GM18870 (cell line): ENCODE data around the gene PCNX3.
"Not testable (repeated sequence)": the region's sequence is repeated elsewhere in the genome, so short reads cannot be mapped to it uniquely, and the experiment has no call there.

Source experiments
- ATAC-seq: cut with Tn5 transposase; IDR thresholded peaks from one replicate; pipeline ENCODE4 v1.9.1; 2021; ENCODE audit warnings: moderate library complexity; ENCODE audit not compliant: unreplicated experiment

The PCNX3 gene

DNA sequence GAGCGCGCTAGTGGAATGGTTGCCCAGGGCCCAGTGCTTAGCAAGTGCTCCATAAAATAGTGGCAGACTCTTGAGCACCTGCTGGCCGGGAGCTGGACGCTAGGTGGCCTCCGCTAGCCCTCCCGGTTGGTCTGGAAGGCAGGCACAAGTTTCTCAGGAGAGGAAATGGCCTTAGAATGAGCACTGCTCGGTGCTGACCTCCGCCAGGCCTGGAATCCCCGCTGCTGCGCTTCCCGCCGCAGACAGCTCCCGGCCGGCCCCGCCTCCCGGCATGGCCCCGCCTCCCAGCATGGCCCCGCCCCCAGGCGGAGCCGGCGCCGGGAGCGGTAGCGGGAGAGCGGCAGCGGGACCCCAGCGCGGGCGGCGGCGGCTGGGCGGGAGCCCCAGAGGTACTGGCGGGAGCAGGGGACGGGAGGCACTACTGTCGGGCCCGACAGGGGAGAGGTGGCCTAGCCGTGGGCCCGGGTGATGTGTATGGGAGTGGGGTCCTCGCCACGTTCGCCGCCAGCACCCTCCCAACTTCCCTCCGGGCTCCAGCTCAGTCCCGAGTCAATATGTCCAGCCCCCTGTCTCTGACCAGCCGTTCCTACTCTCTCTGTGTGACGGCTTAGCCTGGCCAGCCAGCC is 22.3 kb downstream of the PCNX3 start, which contains the start of gene SIPA1:
TSS of gene SIPA1 (plus strand) at position 308 of the 626 bp plus-strand sequence. CDS start 2,821 bp downstream, outside the sequence.
- ATAC-seq: no peak

DNA sequence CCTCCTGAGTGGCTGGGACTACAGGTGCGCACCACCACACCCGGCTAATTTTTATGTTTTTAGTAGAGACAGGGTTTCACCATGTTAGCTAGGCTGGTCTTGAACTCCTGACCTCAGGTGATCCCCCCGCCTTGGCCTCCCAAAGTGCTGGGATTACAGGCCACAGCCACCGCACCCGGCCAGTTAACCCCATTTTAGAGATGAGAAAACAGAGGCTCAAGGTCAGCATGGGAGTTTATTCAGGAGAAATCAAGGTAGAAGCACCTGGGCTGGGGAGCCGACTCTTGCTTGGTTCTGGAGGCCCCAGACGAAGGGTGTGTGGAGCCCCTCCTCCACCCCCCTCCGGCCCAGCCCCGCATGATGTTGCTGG is 23.6 kb downstream of the PCNX3 start:
- not testable (repeated sequence) for ATAC-seq

DNA sequence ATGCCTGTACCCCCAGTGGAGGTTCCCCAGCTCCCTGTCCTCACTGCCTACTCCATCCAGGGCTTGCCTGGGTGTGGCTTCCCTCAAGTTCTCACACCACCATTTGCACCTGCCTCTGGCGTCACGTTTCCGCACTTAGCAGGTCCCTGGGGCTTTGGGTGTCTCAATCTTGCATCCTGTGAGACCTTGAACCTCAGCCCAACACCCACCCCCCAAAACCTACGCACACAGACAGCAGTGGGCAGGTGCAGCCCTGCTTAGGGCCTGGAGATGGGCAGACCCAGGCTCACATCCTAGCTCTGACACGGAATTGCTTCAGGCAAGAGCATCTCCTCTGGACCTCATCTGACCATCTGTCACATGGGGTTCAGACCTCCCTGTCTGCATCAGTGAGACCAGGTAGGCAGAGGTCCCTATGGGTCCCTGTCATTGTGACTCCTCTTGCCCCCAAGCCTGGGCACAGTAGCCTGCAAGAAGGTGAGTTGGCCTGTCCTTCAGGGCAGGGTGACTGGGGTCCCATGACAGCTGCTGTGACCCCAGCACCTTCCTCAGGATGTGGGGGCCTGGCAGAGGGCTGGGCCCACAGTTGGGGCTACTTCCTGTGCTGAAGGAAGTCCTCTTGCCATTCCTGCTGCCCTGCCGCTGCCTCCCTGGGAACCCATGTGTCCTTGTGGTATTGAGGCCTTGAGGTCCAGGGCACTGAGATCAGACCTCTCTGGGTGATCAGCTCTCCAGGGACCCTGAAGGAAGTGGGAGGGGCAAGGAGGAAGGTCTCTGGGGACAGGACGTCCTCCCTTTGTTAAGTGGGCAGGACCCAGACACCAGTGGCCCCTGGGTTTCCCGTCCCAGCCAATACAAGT is 24.3 kb downstream of the PCNX3 start:
- peak; percentile 29 for ATAC-seq

DNA sequence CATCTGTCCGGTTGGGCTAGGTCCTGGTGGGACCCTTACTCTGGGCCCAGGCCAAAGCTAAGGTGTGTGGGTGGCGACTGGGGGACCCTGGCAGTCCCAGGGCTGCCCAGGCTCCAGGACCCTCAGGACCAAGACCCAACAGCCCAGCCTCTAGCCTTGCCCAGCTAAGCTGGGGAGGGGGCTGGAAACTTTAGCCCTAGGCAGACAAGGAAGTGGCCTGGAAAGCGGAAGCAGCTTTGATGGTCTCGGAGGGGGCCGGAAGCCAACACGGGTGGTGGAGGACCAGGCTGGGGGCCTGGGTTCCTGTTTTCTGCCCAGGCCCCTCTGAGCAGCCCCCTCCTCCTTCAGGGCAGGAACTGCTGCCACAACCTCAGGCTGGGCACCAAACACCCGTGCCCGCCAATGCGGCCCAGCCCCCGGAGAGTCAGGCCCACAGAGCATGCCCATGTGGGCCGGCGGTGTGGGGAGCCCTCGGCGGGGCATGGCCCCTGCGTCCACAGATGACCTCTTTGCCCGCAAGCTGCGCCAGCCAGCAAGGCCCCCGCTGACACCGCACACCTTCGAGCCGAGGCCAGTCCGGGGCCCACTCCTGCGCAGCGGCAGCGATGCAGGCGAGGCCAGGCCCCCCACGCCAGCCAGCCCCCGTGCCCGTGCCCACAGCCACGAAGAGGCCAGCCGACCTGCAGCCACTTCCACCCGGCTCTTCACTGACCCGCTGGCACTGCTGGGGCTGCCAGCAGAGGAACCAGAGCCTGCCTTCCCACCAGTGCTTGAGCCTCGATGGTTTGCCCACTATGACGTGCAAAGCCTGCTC is 25.1 kb downstream of the PCNX3 start:
- no peak for ATAC-seq

DNA sequence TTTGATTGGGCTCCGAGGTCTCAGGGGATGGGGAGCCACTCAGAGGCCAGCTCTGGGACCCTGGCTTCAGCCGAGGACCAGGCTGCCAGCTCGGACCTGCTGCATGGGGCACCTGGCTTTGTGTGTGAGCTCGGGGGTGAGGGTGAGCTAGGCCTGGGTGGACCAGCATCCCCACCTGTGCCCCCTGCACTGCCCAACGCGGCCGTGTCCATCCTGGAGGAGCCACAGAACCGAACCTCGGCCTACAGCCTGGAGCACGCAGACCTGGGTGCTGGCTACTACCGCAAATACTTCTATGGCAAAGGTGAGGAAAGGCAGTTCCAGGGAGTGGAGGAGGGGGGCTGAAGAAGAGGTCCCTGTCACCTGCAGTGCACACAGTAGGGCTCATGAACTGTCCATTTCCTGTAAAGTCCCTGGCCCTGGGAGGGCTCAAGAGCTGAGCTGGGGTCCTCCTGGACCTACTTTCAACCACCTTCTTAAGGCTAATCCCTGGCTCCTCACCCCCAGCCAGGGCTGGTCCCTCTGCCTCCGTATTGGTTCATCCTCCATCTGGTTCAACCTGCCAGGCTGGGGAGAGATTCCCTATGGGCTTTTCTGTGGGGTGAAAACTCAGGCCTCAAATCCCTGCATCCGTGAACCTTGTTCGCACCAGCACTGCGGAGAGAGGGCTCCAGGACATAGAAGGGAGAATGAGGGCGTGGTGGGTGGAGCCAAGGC is 25.9 kb downstream of the PCNX3 start:
- no peak for ATAC-seq

GRCh38 chr11:65642014-65642671 is 26.6 kb downstream of the PCNX3 start:
- no peak for ATAC-seq

DNA sequence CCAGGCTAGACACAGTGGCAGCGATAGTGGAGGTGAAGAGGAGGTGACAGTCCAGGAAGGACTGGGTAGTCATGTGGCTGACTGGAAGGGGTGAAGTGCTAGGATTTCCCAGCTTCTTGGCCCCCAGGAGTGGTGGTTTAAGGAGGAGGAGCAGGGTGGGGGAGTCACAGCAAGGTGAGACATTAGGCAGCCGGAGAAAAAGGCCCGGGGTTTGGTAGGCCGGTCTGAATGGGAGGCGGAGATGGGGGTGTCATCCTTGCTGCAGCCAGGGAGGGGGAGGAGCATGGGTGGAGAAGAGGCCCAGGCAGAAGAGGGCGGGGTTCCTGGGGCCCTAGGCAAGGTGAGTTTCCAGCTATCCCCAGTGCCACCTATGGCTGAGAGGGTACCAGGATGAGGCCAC is 28.4 kb downstream of the PCNX3 start:
- no peak for ATAC-seq

DNA sequence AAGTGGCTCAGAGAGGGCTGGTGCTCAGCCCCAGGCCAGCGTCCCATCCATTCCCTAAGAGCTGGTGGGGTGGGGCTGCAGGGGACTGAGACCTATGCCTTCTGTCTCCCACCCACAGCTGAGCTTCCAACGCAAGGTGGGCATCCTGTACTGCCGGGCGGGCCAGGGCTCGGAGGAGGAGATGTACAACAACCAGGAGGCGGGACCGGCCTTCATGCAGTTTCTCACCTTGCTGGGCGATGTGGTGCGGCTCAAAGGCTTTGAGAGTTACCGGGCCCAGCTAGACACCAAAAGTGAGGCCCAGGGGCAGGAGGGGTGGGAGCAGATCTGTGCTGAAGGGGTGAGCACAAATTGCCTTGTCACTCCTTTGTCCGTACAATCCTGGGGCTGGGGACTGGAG is 29.3 kb downstream of the PCNX3 start:
- no peak for ATAC-seq

DNA sequence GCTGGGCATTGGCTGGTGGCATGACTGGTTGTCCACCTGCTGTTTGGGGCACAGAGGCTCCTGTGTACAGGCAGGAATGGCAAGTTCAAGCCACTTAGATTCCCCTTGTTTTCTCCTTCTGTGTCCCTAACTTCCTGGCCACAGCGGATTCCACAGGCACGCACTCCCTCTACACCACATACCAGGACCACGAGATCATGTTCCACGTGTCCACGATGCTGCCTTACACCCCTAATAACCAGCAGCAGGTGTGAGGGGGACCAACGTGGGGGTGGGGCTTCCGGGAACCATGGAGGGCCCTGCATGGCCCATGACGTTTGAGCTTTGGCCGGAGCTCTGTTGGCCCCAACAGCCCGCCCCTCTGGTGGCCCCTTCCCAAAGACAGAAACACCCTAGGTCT is 30.1 kb downstream of the PCNX3 start:
- ATAC-seq: no peak

DNA sequence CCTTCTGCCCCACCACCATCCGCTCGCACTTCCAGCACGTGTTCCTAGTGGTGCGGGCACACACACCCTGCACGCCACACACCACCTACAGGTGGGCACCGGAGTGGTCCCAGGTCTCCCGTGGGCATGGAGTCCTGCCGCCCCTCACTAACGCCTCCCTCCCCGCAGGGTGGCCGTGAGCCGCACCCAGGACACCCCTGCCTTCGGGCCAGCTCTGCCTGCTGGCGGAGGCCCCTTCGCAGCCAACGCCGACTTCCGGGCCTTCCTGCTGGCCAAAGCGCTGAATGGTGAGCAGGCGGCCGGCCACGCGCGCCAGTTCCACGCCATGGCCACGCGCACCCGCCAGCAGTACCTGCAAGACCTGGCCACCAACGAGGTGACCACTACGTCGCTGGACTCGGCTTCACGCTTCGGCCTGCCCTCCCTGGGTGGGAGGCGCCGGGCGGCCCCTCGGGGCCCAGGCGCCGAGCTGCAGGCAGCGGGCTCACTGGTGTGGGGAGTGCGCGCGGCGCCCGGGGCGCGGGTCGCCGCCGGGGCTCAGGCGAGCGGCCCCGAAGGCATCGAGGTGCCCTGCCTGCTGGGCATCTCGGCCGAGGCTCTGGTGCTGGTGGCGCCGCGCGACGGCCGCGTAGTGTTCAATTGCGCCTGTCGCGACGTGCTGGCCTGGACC is 30.8 kb downstream of the PCNX3 start:
- ATAC-seq: no peak

DNA sequence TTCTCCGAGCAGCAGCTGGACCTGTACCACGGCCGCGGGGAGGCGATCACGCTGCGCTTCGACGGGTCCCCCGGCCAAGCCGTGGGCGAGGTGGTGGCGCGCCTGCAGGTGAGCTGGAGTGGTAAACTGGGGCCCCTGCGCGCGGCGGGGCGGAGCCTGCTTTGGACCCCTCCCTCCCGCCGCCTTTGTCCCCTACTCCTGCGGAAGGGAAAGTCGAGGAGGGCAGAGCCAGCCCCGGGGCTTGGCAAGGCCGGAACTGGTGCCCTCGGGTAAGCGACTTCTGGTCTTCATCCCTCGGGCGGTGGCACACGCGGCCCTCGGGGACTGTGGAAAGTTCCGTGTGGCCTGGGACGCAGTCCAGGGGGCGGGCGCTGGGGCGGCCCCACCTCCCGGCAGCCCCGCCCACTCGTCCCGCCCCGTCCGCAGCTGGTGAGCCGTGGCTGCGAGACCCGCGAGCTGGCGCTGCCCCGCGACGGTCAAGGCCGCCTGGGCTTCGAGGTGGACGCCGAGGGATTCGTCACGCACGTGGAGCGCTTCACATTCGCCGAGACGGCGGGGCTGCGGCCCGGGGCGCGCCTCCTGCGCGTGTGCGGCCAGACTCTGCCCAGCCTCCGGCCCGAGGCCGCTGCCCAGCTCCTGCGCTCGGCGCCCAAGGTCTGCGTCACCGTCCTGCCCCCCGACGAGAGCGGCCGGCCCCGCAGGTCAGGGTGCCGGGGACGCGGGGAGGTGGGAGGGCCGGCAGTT is 31.6 kb downstream of the PCNX3 start:
- no peak for ATAC-seq

DNA sequence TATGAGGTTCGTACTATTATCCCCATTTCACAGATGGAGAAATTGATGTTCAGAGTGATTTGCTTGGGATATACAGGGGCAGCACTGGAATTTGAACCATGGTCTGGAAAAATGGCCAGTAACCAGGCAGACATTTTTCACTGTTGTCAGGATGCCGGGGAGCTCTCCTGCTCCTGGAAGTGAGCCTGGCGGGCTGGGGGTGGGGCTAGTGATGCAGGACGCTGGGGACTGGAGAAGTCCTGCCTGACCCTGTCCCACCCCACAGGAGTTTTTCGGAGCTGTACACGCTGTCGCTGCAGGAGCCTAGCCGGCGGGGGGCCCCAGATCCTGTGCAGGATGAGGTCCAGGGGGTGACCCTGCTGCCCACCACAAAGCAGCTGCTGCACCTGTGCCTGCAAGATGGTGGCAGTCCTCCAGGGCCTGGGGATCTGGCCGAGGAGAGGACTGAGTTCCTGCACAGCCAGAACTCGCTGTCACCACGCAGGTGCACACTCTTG is 33.5 kb downstream of the PCNX3 start:
- ATAC-seq: no peak

- no peak for ATAC-seq
These were observed 34.3 kb downstream of the PCNX3 start for GRCh38 chr11:65649656-65650546.

DNA sequence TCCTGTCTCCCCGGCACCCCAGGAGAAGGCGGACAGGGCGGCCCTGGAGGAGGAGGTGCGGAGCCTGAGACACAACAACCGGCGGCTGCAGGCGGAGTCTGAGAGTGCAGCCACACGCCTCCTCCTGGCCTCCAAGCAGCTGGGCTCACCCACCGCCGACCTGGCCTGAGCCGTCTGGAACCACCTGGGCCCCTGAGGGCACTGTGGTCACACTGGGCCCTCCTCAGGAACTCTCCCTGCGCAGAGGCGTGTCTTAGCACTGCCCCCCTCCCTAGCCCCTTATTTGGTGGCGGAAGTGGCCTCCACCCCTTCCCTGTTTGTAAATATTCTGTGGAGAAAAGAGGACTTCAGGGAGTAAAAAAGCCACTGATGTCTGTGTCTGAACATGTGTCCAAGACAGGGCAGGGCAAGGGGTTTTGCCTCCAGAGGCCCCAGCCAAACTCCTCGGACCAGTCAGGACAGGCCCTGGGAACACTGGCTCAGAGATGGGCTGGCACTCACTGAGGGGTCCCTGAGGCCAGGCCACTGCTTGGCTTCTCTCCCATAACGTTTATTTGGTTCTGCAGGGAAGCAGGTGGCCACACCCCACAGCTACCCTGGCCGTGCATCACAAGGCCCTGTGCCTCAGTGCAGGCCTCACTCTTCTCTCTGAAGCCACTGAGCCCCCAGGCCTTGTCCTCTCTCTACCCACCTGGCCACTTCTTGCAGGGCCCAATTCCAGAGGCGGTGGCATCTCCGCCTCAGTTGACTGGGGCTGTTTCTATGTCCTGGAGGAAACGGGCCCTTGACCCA is 35.2 kb downstream of the PCNX3 start:
- no peak for ATAC-seq

- no peak for ATAC-seq
These were observed 35.7 kb downstream of the PCNX3 start for GRCh38 chr11:65651339-65651588.

GRCh38 chr11:65651589-65652510 is 36.3 kb downstream of the PCNX3 start:
- peak; percentile 11 for ATAC-seq
